Measurements from ENCODE around the gene PLCB1. TPM values are rescaled to one million over a fixed set of nuclear protein-coding genes. Genes with fewer than 3 reads are reported as not detected.

Gene PLCB1
- total RNA-seq, 3 donors from 2014 or later = 12.2 to 106 (median 30.5) TPM

DNA sequence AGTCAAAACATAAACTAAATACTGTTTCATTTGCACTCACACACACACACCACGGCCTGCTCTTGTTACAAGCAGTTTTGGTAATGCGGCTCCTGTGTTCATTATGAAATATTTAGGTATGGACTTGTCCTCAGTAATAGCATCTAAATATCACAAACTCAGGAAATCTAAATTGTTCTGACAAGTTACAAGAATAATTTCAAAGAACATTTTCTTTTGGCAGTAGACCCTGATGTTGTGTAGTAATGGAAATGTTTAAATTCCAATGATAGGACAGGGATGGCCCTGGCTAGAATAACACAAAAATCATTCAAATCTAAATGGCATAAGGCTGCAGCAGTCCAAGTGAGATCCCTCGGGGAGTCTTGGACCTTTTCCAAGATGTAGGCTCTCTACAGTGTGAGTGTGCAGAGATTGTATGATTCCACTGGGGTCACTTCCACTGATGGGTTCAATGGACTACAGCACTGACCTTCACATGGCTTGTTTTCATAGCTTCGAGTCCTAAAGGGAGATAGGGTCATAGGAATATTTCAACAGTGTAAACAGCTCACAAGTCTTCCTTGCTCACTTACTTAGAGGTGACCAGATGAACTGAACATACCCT lies 726.2 kb downstream of the PLCB1 start:
- H3K4me1 ChIP-seq = no peaks in the 10 kb centered on the region
- intact Hi-C loops (cut with DNase I; ENCODE audit: low total_unique reads) = no loop called here
- no peak overlapping the region for H3K27ac ChIP-seq
- H3K36me3 ChIP-seq = no peaks in the 10 kb centered on the region
- TF ChIP-seq POLR2A (IDR thresholded peaks at IDR 0.05) (no peak), POLR2AphosphoS5 (IDR thresholded peaks at IDR 0.05) (no peak), CTCF (IDR thresholded peaks at IDR 0.05) (no peak)
- no peaks in the 10 kb centered on the region for H3K27me3 ChIP-seq
- no peak overlapping the region for H3K4me3 ChIP-seq
- no peak for DNase-seq (ENCODE audit: low spot score in 2 of 2)
- no peaks in the 10 kb centered on the region for H3K9me3 ChIP-seq

DNA sequence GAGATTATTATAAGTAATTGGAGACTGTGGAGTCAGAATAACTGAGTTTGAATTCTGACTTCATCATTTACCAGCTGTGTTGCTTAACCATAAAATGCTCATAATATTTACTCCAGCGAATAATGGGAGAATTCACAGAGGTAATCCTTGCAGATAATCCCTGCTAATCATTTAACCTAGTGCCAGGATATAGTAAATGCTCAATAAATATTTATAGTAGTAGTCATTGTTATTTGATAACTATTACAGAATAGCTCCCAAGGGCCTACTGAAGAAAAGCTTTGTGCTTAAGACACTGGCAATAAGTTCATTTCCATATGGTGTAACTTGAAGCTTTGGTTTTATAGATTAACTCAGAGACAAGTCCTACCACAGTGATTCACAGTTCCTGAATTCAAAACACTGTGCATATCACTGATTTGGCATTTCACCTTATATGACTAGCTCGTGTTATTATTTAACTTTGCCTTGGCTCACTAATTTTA lies 728.0 kb downstream of the PLCB1 start:
- no peak for DNase-seq (ENCODE audit: low spot score in 2 of 2)
- Histone ChIP-seq H3K27me3 (no peaks in the 10 kb centered on the region), H3K9me3 (no peaks in the 10 kb centered on the region), H3K27ac (no peak overlapping the region), H3K36me3 (no peaks in the 10 kb centered on the region), H3K4me1 (no peaks in the 10 kb centered on the region), H3K4me3 (no peak overlapping the region)
- TF ChIP-seq POLR2A (IDR thresholded peaks at IDR 0.05) (no peak), POLR2AphosphoS5 (IDR thresholded peaks at IDR 0.05) (no peak), CTCF (IDR thresholded peaks at IDR 0.05) (no peak)
- intact Hi-C loops (cut with DNase I; ENCODE audit: low total_unique reads) = no loop called here

DNA sequence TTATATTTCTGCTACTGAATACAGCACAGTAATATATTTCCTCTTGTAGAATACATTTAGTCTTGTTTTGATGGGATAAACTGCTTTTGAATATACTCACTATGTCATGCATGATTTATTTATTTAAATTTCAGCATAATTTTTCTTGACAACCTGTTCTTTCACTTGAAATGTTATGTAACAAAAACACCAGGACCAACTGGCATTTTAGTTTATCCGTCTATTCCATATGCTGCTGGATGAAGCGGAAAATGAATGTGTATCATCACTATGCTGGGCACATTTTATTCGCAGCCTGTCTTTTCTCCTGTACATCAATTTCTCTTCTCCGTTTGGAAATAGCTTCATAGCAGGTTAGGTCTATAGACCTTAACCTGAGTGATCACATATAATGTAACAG lies 730.0 kb downstream of the PLCB1 start:
- Histone ChIP-seq H3K4me1 (no peaks in the 10 kb centered on the region), H3K27me3 (no peaks in the 10 kb centered on the region), H3K9me3 (no peaks in the 10 kb centered on the region), H3K36me3 (no peaks in the 10 kb centered on the region), H3K27ac (no peak overlapping the region), H3K4me3 (no peak overlapping the region)
- intact Hi-C loops (cut with DNase I; ENCODE audit: low total_unique reads) = no loop called here
- no peak for TF ChIP-seq POLR2A (IDR thresholded peaks at IDR 0.05)
- TF ChIP-seq CTCF (IDR thresholded peaks at IDR 0.05) = no peak
- TF ChIP-seq POLR2AphosphoS5 (IDR thresholded peaks at IDR 0.05) = no peak
- no peak for DNase-seq (ENCODE audit: low spot score in 2 of 2)

GRCh38 chr20:8865636-8866035 lies 733.6 kb downstream of the PLCB1 start:
- H3K9me3 ChIP-seq = no peaks in the 10 kb centered on the region
- H3K4me1 ChIP-seq = no peaks in the 10 kb centered on the region
- intact Hi-C loops (cut with DNase I; ENCODE audit: low total_unique reads) = no loop called here
- H3K4me3 ChIP-seq = no peak overlapping the region
- no peak overlapping the region for H3K27ac ChIP-seq
- no peaks in the 10 kb centered on the region for H3K36me3 ChIP-seq
- DNase-seq (ENCODE audit: low spot score in 2 of 2) = no peak
- TF ChIP-seq CTCF (IDR thresholded peaks at IDR 0.05) = no peak
- TF ChIP-seq POLR2A (IDR thresholded peaks at IDR 0.05) = no peak
- no peak for TF ChIP-seq POLR2AphosphoS5 (IDR thresholded peaks at IDR 0.05)
- H3K27me3 ChIP-seq = no peaks in the 10 kb centered on the region

DNA sequence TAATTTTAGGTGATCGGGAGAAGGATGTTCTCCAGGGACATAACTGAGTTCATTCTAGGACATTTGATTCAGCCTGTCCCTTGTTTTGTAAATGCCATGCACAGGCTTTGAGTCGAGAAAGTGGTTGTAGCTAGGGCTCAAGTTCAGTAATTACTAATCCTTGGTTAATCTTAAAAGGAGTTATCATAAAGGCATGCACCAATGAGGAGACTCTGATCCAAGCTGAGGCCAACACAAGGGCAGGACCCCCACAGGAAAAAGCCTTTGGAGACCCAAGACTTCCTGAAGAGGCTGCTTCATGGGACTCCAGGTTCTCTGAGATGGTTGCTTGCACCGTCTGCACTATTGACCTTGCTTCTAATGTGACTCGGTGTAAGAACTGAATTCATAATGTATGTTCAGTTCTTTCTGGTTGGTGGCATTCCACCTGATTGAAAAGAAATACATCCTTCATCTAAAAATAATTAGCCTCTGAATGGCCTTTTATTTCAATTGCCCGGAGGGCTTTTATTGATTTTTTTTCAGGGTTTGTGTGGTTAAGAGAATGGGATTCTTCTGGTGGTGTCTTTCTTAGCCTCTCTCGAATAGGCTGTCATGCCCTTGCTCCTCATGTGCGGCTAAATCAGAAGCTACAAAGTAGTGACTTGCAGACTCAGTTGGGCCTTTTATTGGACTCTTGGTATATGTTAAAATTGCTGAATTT lies 735.1 kb downstream of the PLCB1 start:
- Histone ChIP-seq H3K4me3 (no peak overlapping the region), H3K9me3 (no peaks in the 10 kb centered on the region), H3K27me3 (no peaks in the 10 kb centered on the region), H3K27ac (no peak overlapping the region), H3K36me3 (no peaks in the 10 kb centered on the region), H3K4me1 (no peaks in the 10 kb centered on the region)
- no peak for DNase-seq (ENCODE audit: low spot score in 2 of 2)
- TF ChIP-seq POLR2A (IDR thresholded peaks at IDR 0.05) = no peak
- no peak for TF ChIP-seq POLR2AphosphoS5 (IDR thresholded peaks at IDR 0.05)
- TF ChIP-seq CTCF (IDR thresholded peaks at IDR 0.05) = no peak
- intact Hi-C loops (cut with DNase I; ENCODE audit: low total_unique reads) = no loop called here

All from breast epithelium (tissue), 4 donors.